NCI-H1417 (cell line): ENCODE data around the gene SOX14.

Experiments used
- DNase-seq, 3 experiments: peaks; one replicate each; lab custom pipeline; 2025; lab: John Stamatoyannopoulos, UW

SOX14 gene

DNA sequence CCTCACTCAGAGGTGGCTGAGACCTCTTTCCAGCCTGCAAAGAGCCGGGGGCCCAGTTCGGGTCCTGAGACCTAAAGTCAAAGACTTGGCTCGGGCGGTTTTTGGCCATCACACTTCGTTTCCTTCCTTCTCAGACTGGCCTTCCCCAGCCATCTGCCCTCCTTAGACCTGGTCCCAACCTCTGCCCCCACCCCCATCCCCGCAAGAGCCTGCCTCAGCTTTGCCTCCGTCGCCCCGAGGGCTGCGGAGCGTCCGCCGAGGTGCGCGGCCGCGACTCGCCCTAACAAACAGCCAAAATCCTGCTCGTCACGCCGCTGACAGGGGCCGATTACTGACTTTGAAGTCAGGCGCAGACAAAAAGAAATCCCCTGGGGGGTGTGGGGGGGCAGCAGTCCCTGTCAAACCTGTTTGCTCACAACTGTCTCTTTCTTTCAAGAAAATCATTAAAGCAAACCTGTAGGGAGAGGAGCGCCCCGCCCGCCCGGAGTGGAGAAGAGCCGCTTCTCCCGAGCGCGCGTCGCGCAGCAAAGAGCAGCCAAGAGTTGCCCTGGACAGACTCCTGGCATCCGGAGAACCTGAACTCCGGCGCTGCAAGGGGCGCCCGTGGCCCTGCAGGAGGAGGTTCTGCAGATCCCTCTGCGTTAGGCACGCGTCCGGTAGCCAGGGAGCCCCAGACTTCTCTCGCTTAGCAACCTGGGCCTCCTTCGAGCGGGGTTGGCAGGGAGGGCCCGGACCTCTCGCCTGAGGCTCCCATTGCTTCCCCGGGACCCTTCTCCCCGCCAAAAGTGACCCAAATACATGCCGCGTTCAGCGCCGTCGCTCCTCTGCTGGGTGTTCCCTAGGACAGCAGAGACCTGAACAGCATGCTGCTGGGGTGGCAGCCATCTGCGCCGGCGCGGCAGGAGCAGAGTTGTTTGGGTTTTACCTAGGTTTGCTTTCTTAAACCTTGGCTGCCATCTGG is 4.5 kb downstream of the SOX14 start:
- DNase-seq = no peak

DNA sequence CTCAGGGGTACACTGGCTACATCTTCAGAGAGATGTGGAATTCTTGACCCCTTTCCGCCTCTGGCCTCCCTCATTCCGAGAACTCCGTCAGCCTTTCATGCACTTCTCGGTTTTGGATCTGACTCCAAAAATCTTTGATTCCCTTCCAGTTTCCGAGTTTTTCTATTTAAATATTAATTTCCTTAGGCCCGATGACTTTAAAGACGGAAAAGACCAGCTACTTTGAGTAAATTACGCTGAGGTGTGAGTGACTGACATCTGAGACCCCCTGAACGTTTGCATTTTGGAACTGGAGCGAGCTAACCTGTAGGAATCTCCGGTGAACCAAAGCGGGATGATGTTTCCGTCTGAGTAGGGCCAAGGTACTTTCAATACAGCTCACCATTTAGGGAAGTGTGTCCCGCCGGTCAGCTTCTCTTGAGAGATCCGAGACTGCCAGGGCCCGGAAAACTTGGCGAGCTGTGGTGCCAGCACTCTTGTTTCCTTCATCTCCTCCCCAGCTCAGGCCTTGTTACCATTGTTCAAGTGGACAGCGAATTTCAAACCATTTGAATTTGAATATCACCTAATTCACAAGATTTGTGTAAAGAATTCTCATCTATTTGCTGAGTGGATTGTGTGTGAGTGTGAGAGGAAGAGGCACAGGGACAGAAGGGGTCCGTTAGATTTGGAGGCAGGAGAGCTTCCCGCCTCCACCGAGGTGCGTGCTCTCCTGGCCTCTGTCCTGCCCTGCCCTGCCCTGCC is 5.4 kb downstream of the SOX14 start:
- DNase-seq = no peak

DNA sequence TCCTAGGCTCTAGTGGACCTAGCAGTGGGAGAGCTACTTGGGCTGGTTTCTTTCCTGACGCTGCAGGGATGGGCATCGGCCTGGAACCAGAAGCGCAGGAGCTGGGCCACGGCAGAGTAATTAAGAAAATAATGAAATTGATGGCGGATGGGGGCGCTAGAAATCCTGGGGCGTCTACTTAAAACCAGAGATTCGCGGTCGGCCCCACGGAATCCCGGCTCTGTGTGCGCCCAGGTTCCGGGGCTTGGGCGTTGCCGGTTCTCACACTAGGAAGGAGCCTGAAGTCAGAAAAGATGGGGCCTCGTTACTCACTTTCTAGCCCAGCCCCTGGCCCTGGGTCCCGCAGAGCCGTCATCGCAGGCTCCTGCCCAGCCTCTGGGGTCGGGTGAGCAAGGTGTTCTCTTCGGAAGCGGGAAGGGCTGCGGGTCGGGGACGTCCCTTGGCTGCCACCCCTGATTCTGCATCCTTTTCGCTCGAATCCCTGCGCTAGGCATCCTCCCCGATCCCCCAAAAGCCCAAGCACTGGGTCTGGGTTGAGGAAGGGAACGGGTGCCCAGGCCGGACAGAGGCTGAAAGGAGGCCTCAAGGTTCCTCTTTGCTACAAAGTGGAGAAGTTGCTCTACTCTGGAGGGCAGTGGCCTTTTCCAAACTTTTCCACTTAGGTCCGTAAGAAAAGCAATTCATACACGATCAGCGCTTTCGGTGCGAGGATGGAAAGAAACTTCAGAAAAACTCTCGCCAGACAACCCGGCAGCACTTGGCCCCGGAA is 6.1 kb downstream of the SOX14 start:
- no peak for DNase-seq

DNA sequence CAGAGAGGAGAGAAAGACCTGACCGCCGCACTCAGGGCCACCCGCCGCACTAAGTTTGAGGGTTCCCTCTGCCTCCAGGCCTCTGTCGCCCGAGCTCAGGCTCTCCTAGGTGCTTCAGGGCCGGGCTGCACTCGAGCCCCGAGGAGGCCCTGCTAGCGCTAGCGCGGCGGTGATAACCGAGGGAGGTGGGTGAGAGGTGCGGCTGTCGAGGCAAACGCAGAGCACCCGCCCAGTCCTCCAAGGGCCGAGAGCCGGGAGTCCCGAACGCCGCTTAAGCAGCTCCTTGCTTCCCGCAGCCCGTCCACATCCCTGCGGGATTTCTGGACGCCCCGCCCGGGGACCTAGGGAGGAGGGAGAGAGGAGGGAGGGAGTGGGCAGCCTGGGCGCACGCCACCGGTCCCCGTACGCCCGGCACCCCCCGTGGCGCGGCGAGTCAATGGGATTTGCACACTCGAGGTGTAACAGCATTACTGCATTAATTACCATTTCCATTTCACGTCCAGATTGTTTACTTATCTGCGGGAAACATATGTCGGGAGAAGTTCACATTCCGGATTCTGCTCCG is 6.8 kb downstream of the SOX14 start:
- DNase-seq = peak in 1 of 3 experiments; percentile 4

DNA sequence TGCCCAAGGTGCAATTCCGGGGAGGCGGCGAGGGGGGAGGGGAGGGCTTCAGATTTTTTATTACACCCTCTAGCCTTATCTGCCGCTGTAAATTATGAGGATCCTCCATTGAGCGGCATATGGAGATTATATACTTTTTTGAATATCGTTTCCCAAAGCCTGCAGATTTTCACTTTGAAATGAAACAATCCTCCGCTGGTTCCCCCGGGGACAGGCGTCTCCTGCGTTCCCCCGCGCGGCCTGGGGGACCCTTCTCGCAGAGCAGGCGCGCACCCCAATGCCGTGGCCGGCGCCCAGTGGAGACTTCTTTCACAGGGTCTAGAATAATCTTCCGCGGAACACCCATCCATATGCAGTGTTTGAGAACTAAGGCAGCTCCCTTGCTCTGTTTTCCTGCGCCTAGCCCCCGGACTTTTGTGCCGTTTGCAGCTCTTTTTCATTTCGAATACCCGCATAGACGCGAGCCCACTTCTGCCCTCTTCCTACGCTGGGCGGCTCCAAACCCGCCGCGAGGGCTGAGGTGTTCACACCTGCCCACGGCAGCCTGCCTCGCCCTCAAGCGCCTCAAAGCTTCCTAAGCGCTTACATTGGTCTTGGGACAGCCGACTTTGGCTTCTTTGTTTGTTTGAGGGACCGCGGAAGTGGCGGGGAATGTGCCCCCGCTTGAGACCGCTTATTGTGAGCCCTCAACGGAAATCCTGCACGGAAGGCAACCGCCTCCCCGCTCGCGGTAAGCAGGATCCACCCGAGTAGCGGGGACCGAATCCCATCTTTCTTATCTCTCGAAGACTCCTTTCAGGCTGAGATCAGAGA is 7.5 kb downstream of the SOX14 start:
- no peak for DNase-seq

DNA sequence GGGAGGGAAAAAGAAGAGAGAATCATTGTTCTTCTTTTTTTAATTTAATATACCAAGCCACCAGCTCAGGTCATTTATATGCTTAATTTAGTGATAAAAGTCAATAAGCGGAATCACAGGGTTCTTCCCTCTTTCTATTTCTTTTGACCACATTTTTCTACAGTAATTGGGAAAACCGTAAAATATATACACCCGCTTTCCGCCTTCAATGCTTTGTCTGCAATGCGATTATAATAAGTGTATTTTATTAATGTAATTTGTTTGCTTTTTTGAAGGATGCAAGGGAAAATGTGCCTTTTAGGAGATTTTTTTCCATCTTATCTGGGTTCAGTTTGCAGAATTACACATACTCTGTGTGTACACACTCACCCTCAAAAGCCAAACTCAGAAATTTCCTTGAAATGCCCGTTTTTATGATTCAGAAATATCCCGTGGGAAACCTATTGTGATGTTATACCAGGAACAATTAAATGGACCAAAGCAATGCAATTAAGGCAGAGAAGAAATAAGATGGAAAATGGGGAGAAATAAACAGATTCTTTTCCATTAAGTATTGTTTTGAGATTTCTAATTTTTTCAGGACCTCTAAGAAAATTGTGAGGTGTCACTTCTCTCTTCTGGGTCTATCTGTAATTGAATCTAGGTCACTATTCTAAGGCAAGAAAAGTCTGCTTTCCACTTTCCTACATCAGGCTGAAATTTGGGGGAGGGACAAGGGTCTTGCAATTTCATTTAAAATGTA is 8.3 kb downstream of the SOX14 start:
- no peak for DNase-seq

DNA sequence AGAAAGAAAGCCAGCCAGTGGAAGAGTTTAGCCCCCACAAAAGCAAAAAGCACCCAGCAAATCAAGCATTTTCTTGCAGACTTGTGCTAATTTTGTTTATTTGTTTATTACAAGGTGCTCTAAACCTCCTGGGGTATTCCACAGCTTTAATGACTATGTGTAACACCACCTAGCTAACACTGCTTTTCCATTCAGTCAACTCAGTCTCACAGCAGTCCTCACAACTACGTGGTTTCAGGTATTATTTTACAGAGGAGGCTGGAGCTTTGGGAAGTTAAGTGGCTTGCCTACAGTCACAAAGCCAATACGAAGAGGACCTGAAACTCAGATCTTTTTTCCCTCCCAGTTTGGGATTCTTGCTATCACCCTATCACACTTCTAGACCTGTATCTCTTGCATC is 14.8 kb downstream of the SOX14 start:
- DNase-seq = no peak

DNA sequence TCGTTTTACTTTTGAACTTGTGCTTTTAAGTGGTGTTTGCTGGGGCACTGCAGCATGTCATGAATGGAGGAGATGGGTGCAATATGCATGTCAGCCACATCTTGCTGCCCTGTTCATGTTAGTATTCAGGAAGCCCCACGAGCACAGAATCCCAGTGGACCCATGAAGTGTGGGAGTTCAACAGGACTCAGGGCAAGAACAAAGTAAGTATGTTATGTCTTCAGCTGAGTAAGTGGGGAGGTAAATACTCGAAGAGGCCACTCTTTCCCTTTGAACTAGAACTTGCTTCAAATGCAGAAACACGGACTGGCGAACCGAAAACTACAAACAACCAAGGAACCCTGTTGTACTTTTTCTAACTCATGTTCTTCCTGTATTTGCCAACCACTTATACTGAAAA is 23.4 kb downstream of the SOX14 start:
- no peak for DNase-seq

DNA sequence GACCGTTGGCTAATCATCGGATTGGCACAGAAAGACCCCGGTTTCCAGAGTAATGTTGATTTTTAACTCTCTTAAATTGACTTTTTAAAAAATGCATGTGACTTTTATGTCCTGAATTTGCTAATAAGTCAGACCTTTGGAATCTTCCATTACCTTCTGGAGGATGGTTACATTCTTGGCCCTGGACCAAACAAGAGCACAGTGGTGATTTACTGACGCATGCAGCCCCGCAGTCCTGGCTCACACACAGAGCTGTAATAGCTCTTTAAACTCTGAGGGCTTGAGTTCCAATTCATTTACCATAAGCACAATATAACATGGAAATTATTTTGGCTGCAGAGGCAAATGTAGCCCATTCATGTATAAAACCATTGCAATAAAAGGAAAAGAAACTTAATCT is 25.1 kb downstream of the SOX14 start:
- DNase-seq = no peak

DNA sequence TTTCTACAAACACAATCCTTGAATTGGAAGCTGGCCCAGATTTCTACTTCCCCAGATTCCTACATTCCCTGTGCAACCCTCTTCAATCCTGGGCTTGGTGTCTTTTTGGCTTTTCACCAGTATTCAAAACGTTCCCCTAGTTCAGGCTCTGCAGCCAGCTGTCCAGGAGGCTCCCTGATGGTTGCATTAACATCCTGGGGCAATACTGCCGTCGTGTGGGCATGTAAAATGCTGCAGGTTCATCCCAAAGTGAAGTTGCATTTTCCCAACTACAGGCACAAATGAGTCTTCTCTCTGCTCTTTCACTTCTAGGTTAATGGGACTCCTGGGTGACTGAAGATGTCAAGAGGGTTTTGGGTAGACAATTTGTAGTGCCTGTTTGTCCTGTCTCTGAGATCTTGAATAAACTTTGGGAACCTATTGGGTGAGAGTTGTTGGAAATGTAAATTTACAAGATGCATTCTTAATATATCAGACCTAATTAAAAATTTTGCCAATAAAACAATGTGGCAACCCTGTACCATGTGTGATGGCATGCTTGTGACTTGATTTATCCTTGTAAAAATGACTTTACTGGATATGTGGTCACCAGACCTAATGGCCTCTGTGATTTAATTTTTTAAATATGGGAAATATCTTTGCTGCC is 28.6 kb downstream of the SOX14 start:
- peak in 2 of 3 experiments; percentile 3 to 11 for DNase-seq

DNA sequence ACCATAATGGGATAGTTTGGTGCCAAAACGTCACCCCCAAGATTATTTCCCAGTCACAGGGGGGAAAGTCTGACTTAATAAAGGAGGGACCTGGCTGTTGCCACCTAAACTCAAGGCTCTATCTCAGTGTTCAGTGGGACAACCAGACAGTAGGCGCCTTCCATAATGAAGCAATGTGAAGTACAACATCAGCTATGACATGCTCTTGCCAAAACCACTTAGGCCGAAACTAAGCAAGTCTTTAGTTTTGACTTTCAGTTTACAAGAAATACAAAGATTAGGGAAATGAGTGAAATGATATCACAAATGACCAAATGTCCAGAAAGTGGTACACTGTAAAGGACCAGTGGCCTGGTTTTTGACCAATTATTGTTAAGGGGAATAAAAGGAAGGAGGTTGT is 32.9 kb downstream of the SOX14 start:
- no peak for DNase-seq

DNA sequence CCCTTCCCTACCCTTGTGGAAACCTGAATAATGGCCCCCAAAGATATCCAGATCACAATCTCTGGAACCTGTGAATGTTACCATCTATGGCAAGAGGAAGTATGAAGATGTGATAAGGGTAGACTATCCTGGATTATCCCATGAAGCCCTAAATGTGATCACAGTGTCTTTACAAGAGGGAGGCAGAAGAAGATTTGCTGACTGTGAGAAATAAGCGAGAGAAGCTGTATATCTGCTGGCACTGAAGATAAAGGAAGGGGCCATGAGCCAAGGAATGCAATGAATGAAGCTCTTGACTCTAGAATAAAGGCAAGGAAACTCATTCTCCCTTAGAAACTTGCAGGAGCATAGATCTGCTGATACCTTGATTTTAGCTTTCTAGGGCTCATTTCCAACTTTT is 39.1 kb downstream of the SOX14 start:
- no peak for DNase-seq

DNA sequence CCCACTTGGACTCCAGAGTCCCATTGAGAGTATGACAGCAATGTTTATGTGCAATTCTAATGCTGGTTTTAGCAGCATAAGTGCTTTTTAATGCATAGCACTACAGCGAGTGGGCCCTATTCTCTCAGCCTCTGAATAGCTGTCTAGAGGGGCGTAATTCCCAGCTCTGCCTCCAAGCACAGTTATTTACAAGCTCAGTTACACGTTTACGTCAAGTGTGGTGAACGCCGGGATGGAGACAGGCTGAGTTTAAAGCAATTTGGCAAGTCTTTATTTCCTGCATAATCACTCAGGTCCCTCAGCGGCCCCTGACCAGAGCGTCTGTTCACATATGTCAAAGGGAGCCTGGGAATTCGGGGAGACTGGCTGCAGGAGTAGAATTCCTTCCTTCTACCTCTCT is 43.9 kb downstream of the SOX14 start:
- DNase-seq = no peak

DNA sequence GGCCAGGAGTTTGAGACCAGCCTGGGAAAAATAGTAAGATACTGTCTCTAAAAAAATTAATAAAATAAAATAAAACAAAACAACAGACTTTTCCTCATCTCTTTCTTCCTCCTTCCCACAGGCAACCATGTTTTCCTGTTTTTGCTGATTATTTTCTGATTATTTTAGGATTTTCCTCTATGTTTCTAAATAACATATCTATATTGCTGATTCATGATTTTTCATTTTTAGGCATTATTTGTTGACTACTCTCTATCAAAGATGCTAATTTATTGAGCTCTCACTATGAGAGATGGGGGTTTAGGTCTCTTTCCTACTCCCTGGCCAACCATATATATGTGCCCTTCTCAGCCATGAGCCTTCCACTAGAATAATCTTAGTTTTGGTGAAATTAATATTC is 45.4 kb downstream of the SOX14 start:
- no peak for DNase-seq

DNA sequence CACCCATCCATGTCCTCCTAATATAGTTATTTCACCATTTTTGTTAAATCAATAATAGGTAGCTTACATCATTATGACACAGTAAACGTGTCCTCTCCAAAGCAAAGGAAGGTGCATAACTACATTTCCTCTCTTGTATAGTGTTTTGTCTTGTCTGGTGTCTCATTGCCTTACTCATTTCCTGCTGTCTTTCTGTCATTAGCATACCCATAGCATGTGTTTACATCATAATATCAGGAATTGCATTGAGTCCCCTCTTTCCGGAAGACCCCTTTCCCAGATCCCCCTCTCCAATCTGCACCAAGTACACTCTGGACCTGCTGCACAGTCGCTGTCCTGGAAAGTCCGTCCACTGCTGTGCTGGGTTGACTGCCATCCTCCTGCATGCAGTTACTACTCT is 47.9 kb downstream of the SOX14 start:
- DNase-seq = no peak

DNA sequence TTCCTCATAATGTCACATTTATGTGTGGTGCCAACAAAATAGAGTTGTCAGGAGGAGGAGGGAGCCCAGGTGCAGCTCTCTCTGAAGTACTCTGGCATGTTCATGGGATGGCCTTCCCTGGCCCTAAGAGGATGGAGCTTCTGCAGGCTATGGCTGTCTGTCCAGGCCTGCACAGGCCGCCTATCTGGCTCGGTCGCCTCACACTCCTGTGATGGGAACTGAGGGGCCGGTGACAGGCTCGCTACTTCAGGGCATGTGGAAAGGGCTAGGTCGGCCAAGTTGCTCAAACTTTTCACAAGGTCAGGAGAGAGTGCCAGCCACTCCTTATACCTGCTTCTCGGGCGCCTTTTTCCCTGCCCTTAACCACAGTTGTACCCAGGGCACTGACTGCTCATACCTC is 51.1 kb downstream of the SOX14 start:
- DNase-seq = no peak
